A549 treated with RU486 at 1 μM for 4 hours (cell line): ENCODE results near the gene DVL1. TPM values are rescaled to one million over a fixed set of nuclear protein-coding genes. Genes with fewer than 3 reads are reported as not detected.

Experiments
- total RNA-seq: library from RNA; stranded (reverse); fragments of 200-300 nt; extraction: Qiagen RNA extraction; gene quantifications from 5 replicates; pipeline ENCODE4 v1.2.3, GENCODE V29; 2022; ENCODE audit warnings: low read depth

The DVL1 gene
- total RNA-seq = 44.0 to 77.6 TPM (median 71.9 TPM) in 5 replicates

DNA sequence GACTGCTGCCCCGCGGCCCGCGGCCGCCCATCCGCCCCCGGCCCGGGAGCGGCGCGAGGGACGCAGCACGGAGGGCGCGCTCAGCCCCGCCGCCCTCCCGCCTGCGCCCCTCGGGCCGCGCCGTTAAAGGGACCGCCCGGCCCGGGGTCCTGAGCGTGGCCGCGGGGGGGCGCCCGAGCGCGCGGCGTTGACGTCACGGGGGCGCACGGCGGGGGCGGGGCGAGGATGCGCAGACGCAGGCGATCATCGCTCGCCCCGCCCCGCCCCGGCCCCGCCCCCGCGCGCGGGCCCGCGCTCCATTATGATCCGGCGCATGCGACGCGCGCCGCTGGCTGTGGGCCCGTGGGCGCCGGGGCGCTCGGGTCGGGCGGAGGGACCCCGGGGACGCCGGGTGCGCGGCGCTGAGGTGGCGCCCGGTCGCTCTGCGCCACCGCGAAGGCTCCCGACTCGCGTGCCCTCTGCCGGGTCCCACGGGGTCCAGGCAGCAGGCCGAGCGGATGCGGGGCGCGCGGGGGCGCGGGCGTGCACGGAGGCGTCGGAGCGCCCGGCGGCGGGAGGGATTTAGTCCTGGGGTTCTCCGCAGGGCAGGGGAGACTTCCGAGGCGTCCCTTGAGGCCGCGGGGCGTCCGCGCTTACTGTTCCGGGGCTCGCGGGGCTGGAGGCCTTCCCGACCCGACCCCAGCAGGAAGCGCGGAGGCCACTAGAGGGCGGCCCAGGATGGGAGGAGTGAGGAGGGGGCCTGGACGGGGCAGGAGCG lies at the start of gene DVL1:
Gene DVL1, minus strand, starts transcription at position 163 of the 757 bp plus-strand sequence. CDS start 353 bp downstream, outside the sequence.

DNA sequence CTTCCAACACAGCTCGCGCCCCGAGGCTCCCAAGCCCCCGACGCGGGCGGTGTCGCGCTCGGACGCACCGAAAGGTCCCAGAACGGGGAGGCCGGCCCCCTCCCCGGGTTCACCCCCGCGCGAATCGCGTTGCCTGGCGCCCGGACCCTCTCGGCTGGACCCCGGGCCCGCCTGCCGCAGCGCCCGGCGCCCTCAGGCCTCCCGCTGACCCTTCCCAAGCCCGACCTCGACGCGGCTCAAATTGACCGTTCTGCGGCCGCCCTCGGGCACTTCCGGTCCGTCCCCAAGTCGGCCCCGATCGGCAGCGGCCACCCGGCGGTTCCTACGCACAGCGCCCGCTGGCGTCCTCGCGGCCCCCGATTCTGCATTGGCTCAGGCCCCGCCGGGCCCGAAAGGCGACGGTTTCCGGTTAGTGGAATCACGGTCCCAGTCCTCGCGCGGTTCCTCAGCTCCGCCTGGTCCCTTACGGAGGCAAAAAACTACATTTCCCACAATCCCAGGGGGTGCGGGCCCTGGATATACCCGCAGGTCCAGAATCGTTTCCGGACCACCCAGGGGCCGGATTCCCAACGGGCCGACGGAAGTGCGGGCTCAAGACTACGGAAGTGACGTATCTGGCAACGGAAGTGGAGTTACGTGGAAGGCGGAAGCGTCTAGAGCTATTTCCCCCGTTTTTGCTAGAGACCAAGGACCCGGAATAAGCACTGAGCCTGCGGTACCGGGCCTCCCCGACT lies 25.9 kb upstream of the DVL1 start, which contains the start of gene AURKAIP1:
Gene AURKAIP1, minus strand, starts transcription at position 279 of the 734 bp plus-strand sequence. CDS start 451 bp downstream, outside the sequence.

GRCh38 chr1:1358433-1359271 lies 9.4 kb upstream of the DVL1 start, which contains the start of gene MXRA8:
MXRA8 (minus strand) TSS chr1:1358555; CDS start chr1:1358504, 51 bp downstream.

DNA sequence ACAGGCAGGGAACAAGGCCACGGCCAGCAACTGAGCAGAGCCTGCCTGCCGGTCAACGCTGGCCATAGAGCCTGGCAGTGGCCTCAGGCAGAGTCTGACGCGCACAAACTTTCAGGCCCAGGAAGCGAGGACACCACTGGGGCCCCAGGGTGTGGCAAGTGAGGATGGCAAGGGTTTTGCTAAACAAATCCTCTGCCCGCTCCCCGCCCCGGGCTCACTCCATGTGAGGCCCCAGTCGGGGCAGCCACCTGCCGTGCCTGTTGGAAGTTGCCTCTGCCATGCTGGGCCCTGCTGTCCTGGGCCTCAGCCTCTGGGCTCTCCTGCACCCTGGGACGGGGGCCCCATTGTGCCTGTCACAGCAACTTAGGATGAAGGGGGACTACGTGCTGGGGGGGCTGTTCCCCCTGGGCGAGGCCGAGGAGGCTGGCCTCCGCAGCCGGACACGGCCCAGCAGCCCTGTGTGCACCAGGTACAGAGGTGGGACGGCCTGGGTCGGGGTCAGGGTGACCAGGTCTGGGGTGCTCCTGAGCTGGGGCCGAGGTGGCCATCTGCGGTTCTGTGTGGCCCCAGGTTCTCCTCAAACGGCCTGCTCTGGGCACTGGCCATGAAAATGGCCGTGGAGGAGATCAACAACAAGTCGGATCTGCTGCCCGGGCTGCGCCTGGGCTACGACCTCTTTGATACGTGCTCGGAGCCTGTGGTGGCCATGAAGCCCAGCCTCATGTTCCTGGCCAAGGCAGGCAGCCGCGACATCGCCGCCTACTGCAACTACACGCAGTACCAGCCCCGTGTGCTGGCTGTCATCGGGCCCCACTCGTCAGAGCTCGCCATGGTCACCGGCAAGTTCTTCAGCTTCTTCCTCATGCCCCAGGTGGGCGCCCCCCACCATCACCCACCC lies 17.9 kb downstream of the DVL1 start, which contains the start of gene TAS1R3:
Gene TAS1R3, plus strand, starts transcription at position 213 of the 898 bp plus-strand sequence. Its CDS starts 66 bp downstream, at position 279.

DNA sequence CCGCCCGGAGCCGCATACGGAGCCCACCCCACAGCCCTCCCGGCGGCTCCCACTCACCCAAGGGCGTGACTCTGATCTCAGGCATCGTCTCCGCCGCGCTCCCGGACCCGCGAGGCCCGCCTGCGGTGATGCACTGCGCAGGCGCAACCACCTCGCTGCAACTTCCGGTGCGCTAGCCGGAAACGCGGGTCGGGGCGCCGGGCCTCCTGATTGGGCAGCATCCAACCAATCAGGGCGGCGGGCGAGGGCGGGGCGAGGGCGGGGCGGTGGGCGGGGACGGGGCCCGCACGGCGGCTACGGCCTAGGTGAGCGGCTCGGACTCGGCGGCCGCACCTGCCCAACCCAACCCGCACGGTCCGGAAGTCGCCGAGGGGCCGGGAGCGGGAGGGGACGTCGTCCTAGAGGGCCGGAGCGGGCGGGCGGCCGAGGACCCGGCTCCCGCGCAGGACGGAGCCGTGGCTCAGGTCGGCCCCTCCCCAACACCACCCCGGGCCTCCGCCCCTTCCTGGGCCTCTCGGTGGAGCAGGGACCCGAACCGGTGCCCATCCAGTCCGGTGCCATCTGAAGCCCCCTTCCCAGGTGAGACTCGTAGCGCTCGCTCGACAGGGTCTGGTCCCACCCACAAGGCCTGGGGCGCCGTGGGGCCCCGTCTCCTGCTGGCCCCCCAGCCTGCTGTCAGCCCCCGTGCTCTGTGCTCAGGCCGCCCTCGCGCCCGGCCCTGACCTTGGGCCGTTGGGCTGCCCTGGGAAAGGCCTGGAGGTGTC lies 24.5 kb downstream of the DVL1 start, which contains the start of the genes CPTP and INTS11:
Gene CPTP, plus strand, starts transcription at position 279 of the 764 bp plus-strand sequence. CDS start 2,109 bp downstream, outside the sequence.
Gene INTS11, minus strand, starts transcription at position 137 of the 764 bp plus-strand sequence. Its CDS starts 52 bp downstream, at position 85.

GRCh38 chr1:1307923-1308755 lies 41.1 kb downstream of the DVL1 start, which contains the start of the genes ACAP3 and PUSL1:
ACAP3 (minus strand) TSS chr1:1307930; CDS start chr1:1307815, 115 bp downstream.
PUSL1 (plus strand) TSS chr1:1308597; CDS start chr1:1308644, 47 bp downstream.

Other genes with a start within 250 kb of the DVL1 start
- 8.5 to 15.1 TPM (median 13.8 TPM) in 5 replicates for gene C1orf159, start 233.3 kb downstream of the DVL1 start, total RNA-seq
- gene TTLL10, start 175.5 kb downstream of the DVL1 start, total RNA-seq = not detected in 5 replicates
- gene TNFRSF18, start 142.8 kb downstream of the DVL1 start, total RNA-seq = not detected in 5 replicates
- gene TNFRSF4, start 135.3 kb downstream of the DVL1 start, total RNA-seq = 0.22 TPM in 1 of 5 replicates, not detected in the others
- 105 to 136 TPM (median 127 TPM) in 5 replicates for gene SDF4, start 117.4 kb downstream of the DVL1 start, total RNA-seq
- gene B3GALT6, start 117.2 kb downstream of the DVL1 start, total RNA-seq = 11.0 to 22.5 TPM (median 21.8 TPM) in 5 replicates
- 0.59 to 1.7 TPM (median 1.1 TPM) in 5 replicates for gene C1QTNF12, start 102.7 kb downstream of the DVL1 start, total RNA-seq
- 35.9 to 51.0 TPM (median 48.6 TPM) in 5 replicates for gene UBE2J2, start 75.6 kb downstream of the DVL1 start, total RNA-seq
- 0.68 to 1.3 TPM (median 1.2 TPM) in 5 replicates for gene SCNN1D, start 69.0 kb downstream of the DVL1 start, total RNA-seq
- gene ACAP3, start 41.5 kb downstream of the DVL1 start, total RNA-seq = 8.1 to 17.8 TPM (median 13.7 TPM) in 5 replicates
- 16.5 to 29.3 TPM (median 22.8 TPM) in 5 replicates for gene PUSL1, start 40.8 kb downstream of the DVL1 start, total RNA-seq
- gene INTS11, start 24.8 kb downstream of the DVL1 start, total RNA-seq = 47.7 to 61.4 TPM (median 58.1 TPM) in 5 replicates
- 13.1 to 20.9 TPM (median 18.3 TPM) in 5 replicates for gene CPTP, start 24.6 kb downstream of the DVL1 start, total RNA-seq
- 0.08 to 0.14 TPM (median 0.12 TPM) in 5 replicates for gene TAS1R3, start 18.1 kb downstream of the DVL1 start, total RNA-seq
- 0.16 to 1.0 TPM (median 0.27 TPM) in 4 of 5 replicates, not detected in the other for gene MXRA8, start 9.1 kb upstream of the DVL1 start, total RNA-seq
- gene AURKAIP1, start 25.8 kb upstream of the DVL1 start, total RNA-seq = 99.9 to 181 TPM (median 176 TPM) in 5 replicates
- gene CCNL2, start 49.9 kb upstream of the DVL1 start, total RNA-seq = 36.2 to 57.5 TPM (median 50.3 TPM) in 5 replicates
- gene MRPL20, start 57.9 kb upstream of the DVL1 start, total RNA-seq = 127 to 156 TPM (median 138 TPM) in 5 replicates
- not detected in 5 replicates for gene ANKRD65, start 71.9 kb upstream of the DVL1 start, total RNA-seq
- 4.8 to 16.5 TPM (median 14.4 TPM) in 5 replicates for gene VWA1, start 86.3 kb upstream of the DVL1 start, total RNA-seq
- not detected in 5 replicates for gene ATAD3C, start 100.3 kb upstream of the DVL1 start, total RNA-seq
- gene ATAD3B, start 122.3 kb upstream of the DVL1 start, total RNA-seq = 1.6 to 3.3 TPM (median 3.2 TPM) in 5 replicates
- gene ATAD3A, start 162.7 kb upstream of the DVL1 start, total RNA-seq = 28.2 to 40.1 TPM (median 37.3 TPM) in 5 replicates
- 0.22 to 0.52 TPM (median 0.36 TPM) in 5 replicates for gene TMEM240, start 191.2 kb upstream of the DVL1 start, total RNA-seq
- gene SSU72, start 225.4 kb upstream of the DVL1 start, total RNA-seq = 92.5 to 114 TPM (median 109 TPM) in 5 replicates